HG02973 (cell line): ENCODE measurements around the gene CTNNA2.

Experiments
- ATAC-seq: cut with Tn5 transposase; IDR thresholded peaks from one replicate; pipeline ENCODE4 v1.9.1; 2021; ENCODE audit warnings: moderate library complexity; ENCODE audit not compliant: unreplicated experiment

CTNNA2 gene

DNA sequence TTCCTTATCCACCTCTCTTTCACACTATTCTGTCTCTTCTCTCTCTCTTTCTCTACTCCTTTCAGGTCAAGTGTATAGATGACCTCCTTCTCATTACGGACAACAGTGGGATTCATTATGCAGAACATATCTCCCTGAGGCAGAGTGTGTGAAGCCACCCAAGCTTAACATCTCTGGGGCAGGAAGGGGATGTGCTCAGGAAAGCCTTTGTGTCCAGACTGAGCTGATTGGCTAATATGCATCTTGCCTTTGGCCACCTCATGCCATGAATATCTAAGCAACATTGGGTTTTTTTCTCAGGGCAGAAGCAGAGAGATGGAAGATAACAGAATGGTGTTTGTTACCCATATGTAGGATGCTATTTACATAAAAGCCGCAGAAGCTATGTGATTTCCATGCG, 1003.1 kb downstream of the CTNNA2 start:
- no peak for ATAC-seq

DNA sequence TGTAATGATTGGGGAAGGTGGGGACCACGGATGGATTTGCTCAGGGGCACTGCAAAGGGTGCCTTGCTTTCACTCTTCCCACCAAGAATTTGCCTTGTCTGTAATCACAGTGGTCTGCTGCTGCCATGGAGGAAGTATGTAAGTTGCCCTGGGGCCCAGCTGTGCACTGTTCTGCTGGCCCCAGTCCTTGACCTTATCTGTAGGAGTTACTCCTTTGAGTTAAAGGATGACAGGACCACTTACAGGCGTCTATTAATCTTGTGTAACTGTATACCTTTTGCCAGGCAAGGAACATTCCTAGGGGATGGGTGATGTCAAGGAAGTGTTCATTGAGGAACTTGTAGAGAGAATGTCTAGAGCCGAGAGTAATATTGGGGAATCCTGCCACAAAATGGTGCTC, 1004.5 kb downstream of the CTNNA2 start:
- no peak for ATAC-seq

- no peak for ATAC-seq
Measured at GRCh38 chr2:80519121-80519643, 1006.3 kb downstream of the CTNNA2 start.

GRCh38 chr2:80519699-80520291, 1006.9 kb downstream of the CTNNA2 start:
- no peak for ATAC-seq

- ATAC-seq = no peak
Measured at GRCh38 chr2:80525152-80525551, 1012.3 kb downstream of the CTNNA2 start.

GRCh38 chr2:80527119-80527518, 1014.3 kb downstream of the CTNNA2 start:
- ATAC-seq = no peak

GRCh38 chr2:80529466-80530165, 1016.8 kb downstream of the CTNNA2 start:
- no peak for ATAC-seq

- ATAC-seq = no peak
Measured at GRCh38 chr2:80530442-80531064, 1017.7 kb downstream of the CTNNA2 start.

GRCh38 chr2:80531319-80531718, 1018.5 kb downstream of the CTNNA2 start:
- ATAC-seq = no peak

GRCh38 chr2:80545420-80546210, 1032.8 kb downstream of the CTNNA2 start:
- ATAC-seq = no peak

- no peak for ATAC-seq
Measured at GRCh38 chr2:80546766-80547165, 1033.9 kb downstream of the CTNNA2 start.

DNA sequence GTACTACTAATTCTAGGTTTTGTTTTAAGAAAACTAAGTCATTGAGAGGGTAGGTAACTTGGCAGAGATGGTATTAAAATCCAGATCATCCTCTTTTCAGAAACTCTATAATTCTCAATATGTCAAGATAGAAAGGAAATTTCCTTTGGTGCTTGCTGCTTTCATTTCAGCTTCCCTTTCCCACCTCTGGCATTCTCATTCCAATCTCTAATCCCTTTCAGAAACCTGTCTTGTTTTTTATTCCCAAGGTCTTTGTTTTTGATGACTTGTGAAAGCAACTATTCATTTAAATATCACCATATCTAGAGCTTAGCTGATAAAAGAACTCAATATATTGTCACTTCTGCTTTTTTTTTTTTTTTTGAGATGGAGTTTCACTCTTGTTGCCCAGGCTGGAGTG, 1034.5 kb downstream of the CTNNA2 start:
- ATAC-seq = no peak

- no peak for ATAC-seq
Measured at GRCh38 chr2:80548469-80548868, 1035.6 kb downstream of the CTNNA2 start.

DNA sequence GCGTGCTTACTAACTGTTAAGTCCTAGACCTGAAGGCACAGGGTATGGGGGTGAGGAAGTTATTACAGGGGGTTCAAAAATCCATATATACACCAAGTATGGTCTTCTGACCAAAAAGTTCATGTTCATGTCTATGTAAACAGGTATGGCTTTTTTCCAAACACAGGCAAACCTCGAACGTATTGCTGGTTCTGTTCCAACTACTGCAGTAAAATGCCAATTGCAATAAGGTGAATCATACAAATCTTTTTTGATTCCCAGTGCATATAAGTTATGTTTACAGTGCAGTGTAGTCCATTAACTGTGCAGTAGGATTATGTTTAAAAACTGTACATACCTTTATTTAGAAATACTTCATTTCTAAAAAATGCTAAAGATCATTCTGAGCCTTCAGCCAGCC, 1037.0 kb downstream of the CTNNA2 start:
- no peak for ATAC-seq

DNA sequence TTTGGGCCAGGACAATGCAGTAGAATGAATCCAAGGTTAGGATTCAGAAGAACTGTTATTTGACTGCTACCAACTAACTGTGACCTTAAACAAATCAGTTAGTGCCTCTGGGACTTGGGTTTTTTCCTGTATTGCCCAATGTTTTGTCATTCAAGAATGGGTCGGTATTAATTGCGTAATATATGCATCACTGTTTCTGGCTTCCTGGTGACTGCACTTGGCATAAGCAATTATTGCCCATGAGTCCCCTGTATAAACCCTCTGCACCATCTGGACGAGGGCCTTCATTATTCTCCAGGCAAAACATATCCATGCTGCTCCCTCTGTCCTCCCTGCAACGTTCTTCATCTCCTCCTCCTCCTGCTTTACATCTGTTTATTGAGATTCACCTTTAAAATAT, 1047.5 kb downstream of the CTNNA2 start:
- ATAC-seq = no peak

GRCh38 chr2:80568011-80568410, 1055.2 kb downstream of the CTNNA2 start:
- ATAC-seq = no peak

DNA sequence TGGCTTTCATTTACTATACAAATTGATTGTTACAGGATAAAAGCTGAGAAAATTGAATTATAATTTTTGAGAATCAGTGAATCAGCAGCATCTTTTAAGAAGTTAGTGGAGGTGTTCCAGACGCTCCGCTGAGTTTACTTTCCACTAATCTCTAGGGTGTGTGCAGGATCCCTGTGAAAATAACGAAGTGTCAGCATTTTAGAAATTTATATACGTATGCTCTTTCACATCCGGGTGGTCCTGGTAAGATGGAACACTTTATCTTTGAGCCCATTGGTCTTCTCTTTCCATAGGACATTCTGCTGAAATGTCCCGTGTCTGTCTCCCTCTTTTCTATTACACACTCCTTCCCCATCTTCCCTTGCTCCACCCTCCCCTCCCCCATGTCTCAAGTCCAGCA, 1060.3 kb downstream of the CTNNA2 start:
- no peak for ATAC-seq

DNA sequence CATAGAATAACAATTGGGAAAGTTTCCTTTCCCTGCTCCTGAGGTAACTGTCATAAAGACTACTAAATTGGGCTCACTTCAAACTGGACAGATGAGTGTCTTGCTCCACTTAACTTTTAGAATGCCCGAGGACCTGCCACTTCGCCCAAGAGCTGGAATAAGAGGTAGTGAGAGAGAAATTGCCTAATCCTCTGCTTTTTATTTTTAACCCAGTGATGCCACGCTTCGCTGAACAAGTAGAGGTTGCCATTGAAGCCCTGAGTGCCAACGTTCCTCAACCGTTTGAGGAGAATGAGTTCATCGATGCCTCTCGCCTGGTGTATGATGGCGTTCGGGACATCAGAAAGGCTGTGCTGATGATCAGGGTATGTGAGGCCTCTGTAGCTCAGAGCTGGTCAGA, 1061.1 kb downstream of the CTNNA2 start:
- no peak for ATAC-seq

GRCh38 chr2:80579756-80580155, 1066.9 kb downstream of the CTNNA2 start:
- ATAC-seq = no peak

DNA sequence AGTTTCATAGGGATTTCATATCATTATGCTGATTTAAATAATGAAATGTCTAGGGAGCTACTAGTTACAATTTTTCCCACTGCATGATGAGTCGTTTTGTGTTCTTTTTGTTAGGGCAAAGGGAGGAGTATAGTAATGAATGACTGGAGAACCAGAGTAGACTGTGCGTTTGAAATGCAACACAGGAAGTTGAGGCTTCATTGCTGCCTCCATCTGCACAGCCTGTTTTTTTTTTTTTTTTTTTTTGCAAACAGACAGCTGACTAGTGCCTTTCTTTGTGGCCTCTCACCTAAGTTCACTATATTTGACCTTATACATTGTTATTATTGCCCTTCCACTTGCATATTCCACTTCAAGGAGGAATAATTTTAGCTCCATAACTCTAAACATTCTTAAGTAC, 1078.4 kb downstream of the CTNNA2 start:
- ATAC-seq = no peak

DNA sequence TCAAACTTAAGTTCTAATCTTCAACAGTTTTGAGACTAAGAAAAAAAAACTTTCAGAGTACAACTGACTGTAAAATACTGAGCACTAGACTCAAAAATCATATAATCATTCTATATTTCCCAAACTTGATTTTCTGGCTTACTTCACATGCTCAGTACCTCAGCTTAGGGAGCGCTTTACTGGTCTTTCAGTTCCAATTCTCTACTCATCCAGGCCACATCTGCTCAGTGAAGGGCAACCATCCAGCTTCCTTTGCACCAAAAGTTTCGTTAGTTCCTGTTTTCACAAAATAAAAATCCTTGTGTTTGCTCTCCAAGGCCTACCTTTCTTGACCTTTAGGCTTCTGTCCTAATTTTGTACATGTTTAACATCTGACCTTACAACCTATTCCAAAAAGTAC, 1079.3 kb downstream of the CTNNA2 start:
- ATAC-seq = no peak
